Stimulated activated CD4-positive, alpha-beta T cell treated with anti-CD3 and anti-CD28 coated beads, Interleukin-12 subunit alpha, Interleukin-12 subunit beta, amount 100 ng/mL, for 4 hours (primary cell): ENCODE results near the gene GOLGA6D.
A peak's percentile ranks its signal among the peaks of the same experiment; 100 is the strongest.
"Not testable (repeated sequence)": the region's sequence is repeated elsewhere in the genome, so short reads cannot be mapped to it uniquely, and the experiment has no call there.

Source experiments
- DNase-seq: peaks from one replicate; pipeline ENCODE4 v3.0.0-alpha.2; 2020

GOLGA6D gene

GRCh38 chr15:75282572-75282971, at the start of gene GOLGA6D:
TSS of gene GOLGA6D (plus strand) at chr15:75282835. CDS start at chr15:75282876, 41 bp downstream.
- not testable (repeated sequence) for DNase-seq

- no peak for DNase-seq
Measured at GRCh38 chr15:75233504-75234190, 49.0 kb upstream of the GOLGA6D start.

- DNase-seq: no peak
Measured at GRCh38 chr15:75234191-75234810, 48.3 kb upstream of the GOLGA6D start.

- no peak for DNase-seq
Measured at GRCh38 chr15:75235051-75235673, 47.5 kb upstream of the GOLGA6D start.

GRCh38 chr15:75235760-75236729, 46.6 kb upstream of the GOLGA6D start:
- no peak for DNase-seq

- no peak for DNase-seq
Measured at GRCh38 chr15:75237316-75237982, 45.2 kb upstream of the GOLGA6D start.

- DNase-seq: no peak
Measured at GRCh38 chr15:75238150-75238549, 44.5 kb upstream of the GOLGA6D start.

- not testable (repeated sequence) for DNase-seq
Measured at GRCh38 chr15:75245741-75246140, 36.9 kb upstream of the GOLGA6D start.

- not testable (repeated sequence) for DNase-seq
Measured at GRCh38 chr15:75248991-75249390, 33.6 kb upstream of the GOLGA6D start.

- no peak for DNase-seq
Measured at GRCh38 chr15:75249726-75250125, 32.9 kb upstream of the GOLGA6D start.

- not testable (repeated sequence) for DNase-seq
Measured at GRCh38 chr15:75251343-75251742, 31.3 kb upstream of the GOLGA6D start.

GRCh38 chr15:75252285-75252684, 30.4 kb upstream of the GOLGA6D start:
- DNase-seq: not testable (repeated sequence)

- DNase-seq: not testable (repeated sequence)
Measured at GRCh38 chr15:75258034-75258433, 24.6 kb upstream of the GOLGA6D start, which contains the start of gene GOLGA6C. TSS of gene GOLGA6C (plus strand) at chr15:75258334. CDS start at chr15:75258599, 265 bp downstream.

GRCh38 chr15:75258620-75259343, 23.9 kb upstream of the GOLGA6D start:
- not testable (repeated sequence) for DNase-seq

GRCh38 chr15:75259873-75260272, 22.8 kb upstream of the GOLGA6D start:
- DNase-seq: not testable (repeated sequence)

- not testable (repeated sequence) for DNase-seq
Measured at GRCh38 chr15:75273751-75274359, 8.8 kb upstream of the GOLGA6D start.

- peak; percentile 56 for DNase-seq
Measured at GRCh38 chr15:75274509-75275107, 8.0 kb upstream of the GOLGA6D start.

- DNase-seq: not testable (repeated sequence)
Measured at GRCh38 chr15:75275617-75276016, 7.0 kb upstream of the GOLGA6D start.

- DNase-seq: not testable (repeated sequence)
Measured at GRCh38 chr15:75278497-75278896, 4.1 kb upstream of the GOLGA6D start.

GRCh38 chr15:75284152-75284551, 1.5 kb downstream of the GOLGA6D start:
- not testable (repeated sequence) for DNase-seq
